ACC112 (cell line): ENCODE measurements around the gene EDRF1.
A peak's percentile ranks its signal among the peaks of the same experiment; 100 is the strongest.

ENCODE experiments used
- H2AFZ ChIP-seq: fragments of 200-600 bp; sonication (generic); one replicate; pipeline ENCODE4 v1.6.0; 2017; ENCODE audit warnings: antibody characterized with exemption, low read length; ENCODE audit not compliant: unreplicated experiment
- H3K27ac ChIP-seq: fragments of 200-600 bp; sonication (generic); 2 replicates; pipeline ENCODE4 v1.5.1; 2014; ENCODE audit warnings: low read depth, mild to moderate bottlenecking, antibody characterized with exemption, low read length, moderate library complexity
- H3K27me3 ChIP-seq: fragments of 200-600 bp; sonication (generic); 2 replicates; pipeline ENCODE4 v1.6.1; 2014; ENCODE audit warnings: mild to moderate bottlenecking, antibody characterized with exemption, low read length, moderate library complexity, mixed read lengths; ENCODE audit not compliant: insufficient read depth
- H3K36me3 ChIP-seq: fragments of 200-600 bp; sonication (generic); 2 replicates; pipeline ENCODE4 v1.6.1; 2016; ENCODE audit warnings: mild to moderate bottlenecking, antibody characterized with exemption, low read length, moderate library complexity, mixed read lengths; ENCODE audit not compliant: insufficient read depth
- H3K4me1 ChIP-seq: fragments of 200-600 bp; sonication (generic); one replicate; pipeline ENCODE4 v1.6.1; 2016; ENCODE audit warnings: low read length, mixed read lengths; ENCODE audit not compliant: insufficient read depth, unreplicated experiment, control insufficient read depth
- H3K4me3 ChIP-seq: fragments of 200-600 bp; sonication (generic); 2 replicates; pipeline ENCODE4 v1.5.1; 2014; ENCODE audit warnings: mild to moderate bottlenecking, low read depth, low read length
- H3K79me2 ChIP-seq: fragments of 200-600 bp; sonication (generic); one replicate; pipeline ENCODE4 v1.6.0; 2016; ENCODE audit warnings: low read length; ENCODE audit not compliant: control insufficient read depth, unreplicated experiment, insufficient read depth

The EDRF1 gene

GRCh38 chr10:125719173-125720001 is at the start of gene EDRF1:
Gene EDRF1 (plus strand): TSS chr10:125719709. CDS start chr10:125719808, 99 bp downstream.
- H3K27me3 ChIP-seq, result no peaks in the 10 kb centered on the region
- H3K27ac ChIP-seq, result peak within 1 kb of the TSS; percentile 66
- peaks cover 16% of the 10 kb centered on the region for H3K4me1 ChIP-seq
- peaks cover 31% of the 10 kb centered on the region for H3K36me3 ChIP-seq
- peak within 1 kb of the TSS; percentile 92 for H2AFZ ChIP-seq
- H3K79me2 ChIP-seq, result peaks cover 27% of the 10 kb centered on the region
- peak within 1 kb of the TSS; percentile 94 for H3K4me3 ChIP-seq

- H3K27ac ChIP-seq, result no peak overlapping the region
- H2AFZ ChIP-seq, result no peak overlapping the region
- no peaks in the 10 kb centered on the region for H3K27me3 ChIP-seq
- H3K4me1 ChIP-seq, result no peaks in the 10 kb centered on the region
- H3K79me2 ChIP-seq, result no peaks in the 10 kb centered on the region
- no peak overlapping the region for H3K4me3 ChIP-seq
- H3K36me3 ChIP-seq, result no peaks in the 10 kb centered on the region
Observed at GRCh38 chr10:125672884-125673283, 46.6 kb upstream of the EDRF1 start.

GRCh38 chr10:125679436-125679835 is 40.1 kb upstream of the EDRF1 start:
- Histone ChIP-seq H3K36me3 (no peaks in the 10 kb centered on the region), H3K79me2 (no peaks in the 10 kb centered on the region), H3K4me1 (no peaks in the 10 kb centered on the region), H3K27ac (no peak overlapping the region), H3K27me3 (no peaks in the 10 kb centered on the region), H2AFZ (no peak overlapping the region), H3K4me3 (no peak overlapping the region)

GRCh38 chr10:125683063-125683462 is 36.4 kb upstream of the EDRF1 start, which contains the start of gene TEX36:
Gene TEX36 (minus strand): TSS chr10:125683163. CDS start chr10:125682989, 174 bp downstream.
- no peaks in the 10 kb centered on the region for H3K36me3 ChIP-seq
- no peaks in the 10 kb centered on the region for H3K27me3 ChIP-seq
- H3K4me1 ChIP-seq, result no peaks in the 10 kb centered on the region
- no peak within 1 kb of the TSS for H2AFZ ChIP-seq
- no peak within 1 kb of the TSS for H3K4me3 ChIP-seq
- H3K27ac ChIP-seq, result no peak within 1 kb of the TSS
- H3K79me2 ChIP-seq, result no peaks in the 10 kb centered on the region

GRCh38 chr10:125683821-125684220 is 35.7 kb upstream of the EDRF1 start:
- no peak overlapping the region for H2AFZ ChIP-seq
- no peaks in the 10 kb centered on the region for H3K4me1 ChIP-seq
- no peak overlapping the region for H3K4me3 ChIP-seq
- 0 out of 2 replicates have a peak, but pooled peaks cover 3% of the 10 kb centered on the region for H3K27me3 ChIP-seq
- no peaks in the 10 kb centered on the region for H3K36me3 ChIP-seq
- H3K27ac ChIP-seq, result no peak overlapping the region
- no peaks in the 10 kb centered on the region for H3K79me2 ChIP-seq

- Histone ChIP-seq H2AFZ (no peak overlapping the region), H3K36me3 (no peaks in the 10 kb centered on the region), H3K27me3 (0 out of 2 replicates have a peak, but pooled peaks cover 3% of the 10 kb centered on the region), H3K4me3 (no peak overlapping the region), H3K4me1 (no peaks in the 10 kb centered on the region), H3K79me2 (no peaks in the 10 kb centered on the region), H3K27ac (no peak overlapping the region)
Observed at GRCh38 chr10:125684581-125684980, 34.9 kb upstream of the EDRF1 start.

- H3K4me3 ChIP-seq, result no peak overlapping the region
- H3K36me3 ChIP-seq, result no peaks in the 10 kb centered on the region
- H3K4me1 ChIP-seq, result no peaks in the 10 kb centered on the region
- H3K79me2 ChIP-seq, result no peaks in the 10 kb centered on the region
- 0 out of 2 replicates have a peak, but pooled peaks cover 3% of the 10 kb centered on the region for H3K27me3 ChIP-seq
- H3K27ac ChIP-seq, result no peak overlapping the region
- no peak overlapping the region for H2AFZ ChIP-seq
Observed at GRCh38 chr10:125687507-125688185, 31.9 kb upstream of the EDRF1 start.

- no peaks in the 10 kb centered on the region for H3K79me2 ChIP-seq
- 0 out of 2 replicates have a peak, but pooled peaks cover 3% of the 10 kb centered on the region for H3K27me3 ChIP-seq
- no peaks in the 10 kb centered on the region for H3K36me3 ChIP-seq
- H3K4me3 ChIP-seq, result no peak overlapping the region
- H3K4me1 ChIP-seq, result no peaks in the 10 kb centered on the region
- no peak overlapping the region for H2AFZ ChIP-seq
- no peak overlapping the region for H3K27ac ChIP-seq
Observed at GRCh38 chr10:125689955-125690569, 29.4 kb upstream of the EDRF1 start.

GRCh38 chr10:125691160-125691981 is 28.1 kb upstream of the EDRF1 start:
- no peaks in the 10 kb centered on the region for H3K79me2 ChIP-seq
- no peaks in the 10 kb centered on the region for H3K4me1 ChIP-seq
- H3K4me3 ChIP-seq, result no peak overlapping the region
- H3K36me3 ChIP-seq, result no peaks in the 10 kb centered on the region
- no peak overlapping the region for H2AFZ ChIP-seq
- 0 out of 2 replicates have a peak, but pooled peaks cover 3% of the 10 kb centered on the region for H3K27me3 ChIP-seq
- H3K27ac ChIP-seq, result no peak overlapping the region

GRCh38 chr10:125692196-125692595 is 27.3 kb upstream of the EDRF1 start:
- no peaks in the 10 kb centered on the region for H3K36me3 ChIP-seq
- H3K27ac ChIP-seq, result no peak overlapping the region
- no peak overlapping the region for H3K4me3 ChIP-seq
- 0 out of 2 replicates have a peak, but pooled peaks cover 3% of the 10 kb centered on the region for H3K27me3 ChIP-seq
- no peaks in the 10 kb centered on the region for H3K4me1 ChIP-seq
- no peaks in the 10 kb centered on the region for H3K79me2 ChIP-seq
- H2AFZ ChIP-seq, result no peak overlapping the region
